Stimulated activated CD8-positive, alpha-beta memory T cell treated with anti-CD3 and anti-CD28 coated beads, Interleukin-12 subunit alpha, Interleukin-12 subunit beta, amount 100 ng/mL, for 4 hours (primary cell): Measurements from ENCODE around the gene RNF11.
"Not testable (repeated sequence)": the region's sequence is repeated elsewhere in the genome, so short reads cannot be mapped to it uniquely, and the experiment has no call there.

Experiments
- DNase-seq: peaks from one replicate; pipeline ENCODE4 v3.0.0-alpha.2; 2020; ENCODE audit warnings: low read depth

Gene RNF11, protein sequence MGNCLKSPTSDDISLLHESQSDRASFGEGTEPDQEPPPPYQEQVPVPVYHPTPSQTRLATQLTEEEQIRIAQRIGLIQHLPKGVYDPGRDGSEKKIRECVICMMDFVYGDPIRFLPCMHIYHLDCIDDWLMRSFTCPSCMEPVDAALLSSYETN

DNA sequence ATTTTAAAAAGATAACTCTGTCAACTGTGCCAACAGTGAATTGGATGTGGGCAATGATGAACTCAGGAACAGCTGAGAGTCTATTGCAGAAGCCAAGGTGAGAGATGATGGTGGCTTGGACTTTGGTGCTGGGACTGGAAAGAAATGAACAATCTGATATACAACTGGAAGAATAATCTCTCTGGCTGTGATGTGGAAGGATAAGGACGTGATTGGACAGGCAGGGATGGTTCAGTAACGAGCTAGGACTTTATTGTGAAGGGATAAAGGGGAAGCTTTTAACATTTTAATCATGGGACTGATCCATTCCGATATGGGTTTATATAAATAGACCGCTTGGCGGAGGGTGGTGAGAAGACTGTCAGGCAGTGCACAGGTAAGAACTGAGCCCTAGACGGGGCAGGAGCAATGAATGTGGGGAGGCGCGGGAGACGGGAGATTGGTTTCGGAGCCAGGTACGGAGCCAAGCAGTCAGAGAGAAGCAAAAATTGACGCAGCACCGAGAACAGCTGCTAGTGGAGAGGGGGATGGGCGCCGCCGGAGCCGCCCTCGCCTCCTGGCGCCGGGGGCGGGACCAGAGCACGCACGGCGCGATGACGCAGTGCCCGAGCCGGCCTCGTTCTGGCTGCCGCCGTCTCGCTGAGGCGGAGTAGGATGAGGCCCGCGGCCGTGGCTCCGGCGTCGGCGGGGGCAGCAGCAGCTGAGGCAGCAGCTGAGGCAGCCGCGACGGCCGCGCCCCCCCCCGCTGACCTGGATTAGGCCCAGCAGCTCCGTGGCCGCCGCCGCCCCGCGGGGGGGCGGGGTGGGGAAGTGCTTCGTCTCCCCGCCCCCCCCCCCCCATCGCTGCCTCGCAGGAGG, at the start of gene RNF11:
Gene RNF11, plus strand, starts transcription at position 601 of the 858 bp plus-strand sequence. CDS start 484 bp downstream, outside the sequence.
- peak; percentile 90 for DNase-seq

DNA sequence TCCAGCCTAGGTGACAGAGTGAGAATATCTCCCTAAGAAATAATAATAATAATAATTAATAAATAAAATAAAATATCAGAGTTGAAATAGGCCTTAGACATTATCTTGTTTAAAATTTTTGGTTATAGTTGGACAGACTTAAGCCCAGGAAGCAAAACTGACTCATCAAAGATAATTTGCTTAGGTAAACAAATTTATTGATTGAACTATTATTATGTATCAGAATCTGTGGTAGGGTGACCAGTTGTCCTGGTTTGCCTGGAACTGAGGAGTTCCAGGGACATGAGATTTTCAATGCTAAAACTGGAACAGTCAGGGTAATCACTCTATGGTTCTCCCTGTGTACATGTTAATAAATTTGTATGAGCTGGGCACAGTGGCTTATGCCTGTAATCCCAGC, 47.8 kb upstream of the RNF11 start:
- DNase-seq, result no peak

DNA sequence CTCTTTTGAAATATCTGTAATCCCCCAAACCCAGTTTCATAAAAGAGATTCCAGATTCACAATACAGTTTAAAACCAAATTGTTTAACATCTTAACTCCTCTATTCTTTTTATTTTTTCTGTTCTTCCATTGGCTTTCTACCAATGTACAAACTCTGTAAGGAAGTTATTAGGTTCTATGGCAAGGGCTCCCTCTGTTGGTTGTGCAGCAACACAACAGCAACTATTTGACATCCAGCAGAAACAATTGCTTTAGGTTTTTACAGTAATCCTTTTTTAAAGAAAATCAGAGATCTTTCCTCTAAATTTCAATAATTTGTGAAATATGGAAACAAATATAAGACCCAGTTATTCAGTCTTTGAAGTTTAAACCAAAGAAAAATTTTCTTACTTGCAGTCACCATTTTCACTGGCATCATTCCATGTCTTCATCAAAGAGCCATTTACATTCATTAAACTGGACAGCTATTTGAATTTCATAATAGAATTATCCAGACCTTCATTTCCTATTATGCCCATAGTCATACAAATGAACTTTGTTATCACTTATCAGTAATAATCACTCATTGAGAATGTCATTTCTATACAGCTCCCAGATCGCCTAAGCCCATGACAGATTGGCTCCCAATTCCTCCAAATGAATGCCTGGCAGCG, 46.5 kb upstream of the RNF11 start:
- no peak for DNase-seq

DNA sequence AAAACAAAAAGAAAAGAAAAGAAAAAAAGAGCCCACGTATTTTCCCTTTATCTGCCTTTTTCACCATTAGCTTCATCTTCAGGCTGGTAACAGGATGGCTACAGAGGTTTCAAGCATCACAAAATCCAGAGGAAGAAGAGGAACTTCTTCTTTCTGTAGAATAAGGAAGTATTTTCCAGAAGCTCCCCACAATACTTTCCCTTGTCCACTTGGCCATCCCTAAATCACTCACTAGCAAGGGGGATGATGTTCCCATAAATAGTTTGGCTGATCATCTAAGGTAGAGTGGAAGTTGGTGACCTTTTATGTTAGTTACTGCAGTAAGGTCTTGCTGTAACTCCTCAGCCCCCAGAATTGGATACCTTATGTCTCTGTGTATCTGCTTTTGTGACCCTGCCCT, 45.1 kb upstream of the RNF11 start:
- DNase-seq, result no peak

DNA sequence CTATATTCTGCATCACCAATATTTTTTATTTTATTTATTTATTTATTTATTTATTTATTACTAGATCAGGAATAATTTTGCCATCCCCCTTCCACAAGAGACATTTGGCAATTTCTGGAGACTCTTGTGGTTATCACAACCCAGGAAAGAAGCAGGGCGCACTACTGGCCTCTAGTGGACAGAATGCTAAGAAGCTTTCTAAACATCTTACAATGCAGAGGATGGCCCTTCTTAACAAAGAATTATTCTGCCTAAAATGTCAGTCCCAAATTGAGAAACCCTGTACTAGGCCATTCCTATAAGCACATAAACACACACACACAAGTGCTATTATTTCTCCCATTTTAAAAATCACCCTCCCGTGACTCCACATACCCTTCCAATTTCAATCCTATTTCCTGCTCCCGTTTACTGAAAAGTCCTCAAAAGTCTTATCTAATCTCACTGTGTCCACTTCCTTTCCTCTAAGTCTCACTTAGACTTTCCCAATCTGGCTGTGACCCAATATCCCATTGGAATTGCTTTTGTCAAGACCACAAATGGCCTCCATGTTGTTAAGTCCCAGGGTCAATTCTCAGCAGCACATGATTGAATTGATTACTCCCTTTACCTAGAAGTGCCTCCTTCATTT, 43.7 kb upstream of the RNF11 start:
- DNase-seq, result peak; percentile 3

DNA sequence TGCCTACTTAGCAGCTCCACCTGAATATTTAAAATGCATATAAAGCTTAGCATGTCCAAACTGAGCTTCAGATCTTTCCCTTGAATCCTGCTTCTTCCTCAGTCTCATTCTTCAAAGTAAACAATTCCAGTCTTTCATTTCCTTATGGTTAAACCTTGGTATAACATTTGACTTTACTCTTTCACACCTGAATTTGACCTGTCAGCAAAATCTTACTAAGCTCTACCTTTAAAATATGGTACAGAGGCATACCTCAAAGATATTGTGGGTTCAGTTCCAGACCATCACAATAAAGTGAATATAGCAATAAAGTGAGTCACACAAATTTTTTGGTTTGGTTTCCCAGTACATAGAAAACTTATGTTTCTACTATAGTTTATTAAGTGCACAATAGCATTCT, 42.5 kb upstream of the RNF11 start:
- DNase-seq, result no peak

DNA sequence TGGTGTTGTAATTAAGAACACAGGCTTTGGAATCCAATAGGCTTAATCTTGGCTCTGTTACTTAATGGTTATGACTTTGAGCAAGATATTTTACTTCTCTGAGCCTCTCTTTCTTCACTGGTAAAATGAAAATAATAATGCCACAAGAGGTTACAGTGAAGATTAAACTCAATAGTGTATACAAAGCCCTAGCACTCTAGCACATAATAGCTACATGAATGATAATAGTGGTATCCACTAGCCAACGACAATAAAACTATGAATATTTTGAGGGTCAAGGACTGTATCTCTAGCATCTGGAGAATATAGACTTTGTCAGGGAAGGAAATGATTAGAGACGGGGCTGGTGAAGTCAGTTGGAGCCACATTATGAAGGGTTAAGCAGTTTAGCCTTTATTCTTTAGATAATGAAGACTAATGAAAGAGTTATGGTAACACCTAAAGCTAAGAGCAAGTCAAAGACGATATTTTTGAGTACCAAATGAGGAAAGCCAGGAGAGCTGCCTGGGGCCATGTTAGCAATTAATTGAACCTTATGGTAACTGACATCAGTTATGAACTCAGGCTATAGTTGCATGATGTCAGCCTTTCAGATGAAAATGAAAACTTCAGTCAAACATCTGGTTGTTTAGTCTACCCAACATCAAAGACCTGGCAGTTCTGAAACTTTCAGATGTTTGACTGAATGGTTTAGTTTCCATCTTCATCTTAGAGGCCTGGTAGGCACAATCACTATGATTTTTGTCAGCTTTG, 32.8 kb upstream of the RNF11 start:
- DNase-seq, result no peak

DNA sequence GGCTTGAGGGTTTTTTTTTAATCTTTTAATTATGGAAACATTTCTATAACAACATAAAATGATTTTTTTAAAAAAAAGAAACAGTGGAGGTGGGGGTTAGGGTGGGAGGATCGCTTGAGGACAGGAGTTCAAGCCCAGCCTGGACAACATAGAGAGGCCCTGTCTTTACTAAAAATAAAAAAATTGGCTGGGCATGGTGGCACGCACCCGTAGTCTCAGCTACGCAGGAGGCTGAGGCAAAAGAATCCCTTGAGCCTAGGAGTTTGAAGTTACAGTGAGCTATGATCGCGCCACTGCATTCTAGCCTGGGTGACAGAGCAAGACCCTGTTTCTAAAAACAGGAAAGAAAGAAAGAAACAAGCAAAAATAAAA, 32.2 kb upstream of the RNF11 start:
- no peak for DNase-seq

DNA sequence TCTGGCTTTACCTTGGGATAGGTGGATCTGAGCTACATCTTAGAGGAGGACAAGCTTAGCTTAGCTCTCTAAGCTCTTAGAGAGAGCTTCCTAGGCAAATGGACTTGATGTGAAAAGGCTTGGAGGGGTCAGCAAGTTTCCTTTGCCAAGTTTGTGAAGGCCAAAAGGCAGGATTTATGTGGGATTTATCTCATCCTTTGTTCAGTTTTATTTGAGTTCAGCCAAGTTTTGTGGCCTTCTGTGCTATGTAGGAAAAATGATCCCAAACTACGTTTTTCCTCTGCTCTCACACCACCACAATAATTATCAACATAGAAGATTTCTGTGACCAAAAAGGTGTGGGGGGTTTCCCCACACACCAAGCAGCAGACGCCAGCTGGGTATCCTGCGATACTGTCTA, 26.0 kb upstream of the RNF11 start:
- no peak for DNase-seq

DNA sequence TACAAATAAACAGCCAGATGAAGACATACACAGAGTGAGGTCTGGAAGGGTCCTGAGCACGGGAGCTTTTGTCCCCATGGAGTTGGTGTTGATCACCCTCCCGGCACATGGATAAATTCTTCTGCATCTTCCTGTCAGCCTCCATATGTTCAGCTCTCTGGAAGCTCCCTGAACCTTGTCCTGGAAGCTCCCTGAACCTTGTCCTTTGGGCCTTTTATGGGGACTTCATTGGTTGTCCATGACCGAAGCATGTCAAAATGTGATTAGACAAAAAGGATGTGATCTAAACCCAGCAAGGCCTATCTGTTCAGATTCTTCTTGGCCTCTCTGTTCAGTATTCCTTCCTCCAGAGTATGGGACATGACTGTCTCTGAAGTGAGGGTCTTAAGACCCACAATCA, 25.4 kb upstream of the RNF11 start:
- no peak for DNase-seq

DNA sequence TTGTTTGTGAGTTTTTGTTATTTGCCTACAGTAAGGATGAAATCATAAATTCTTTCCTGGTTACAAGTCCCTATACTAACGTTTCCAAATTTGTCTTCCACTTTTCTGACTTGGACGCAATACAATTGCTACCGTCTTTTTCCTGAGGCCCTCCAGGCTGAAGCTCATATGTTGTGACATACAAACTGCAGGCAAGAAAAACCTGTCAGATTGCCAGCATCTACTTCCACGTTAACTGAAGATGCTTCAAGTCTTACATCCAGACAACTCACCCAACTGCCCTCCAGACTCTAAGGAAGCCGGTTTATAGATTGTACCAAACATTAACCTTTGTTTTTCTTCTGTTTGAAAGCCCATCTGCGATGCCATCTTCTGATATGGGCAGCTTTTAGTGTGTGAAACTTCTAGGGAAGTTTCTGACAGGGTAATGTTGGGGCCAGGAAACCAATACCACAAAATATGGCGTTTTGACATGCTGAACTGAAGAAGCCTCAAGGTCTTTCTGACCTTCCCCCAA, 21.4 kb upstream of the RNF11 start:
- DNase-seq, result no peak

DNA sequence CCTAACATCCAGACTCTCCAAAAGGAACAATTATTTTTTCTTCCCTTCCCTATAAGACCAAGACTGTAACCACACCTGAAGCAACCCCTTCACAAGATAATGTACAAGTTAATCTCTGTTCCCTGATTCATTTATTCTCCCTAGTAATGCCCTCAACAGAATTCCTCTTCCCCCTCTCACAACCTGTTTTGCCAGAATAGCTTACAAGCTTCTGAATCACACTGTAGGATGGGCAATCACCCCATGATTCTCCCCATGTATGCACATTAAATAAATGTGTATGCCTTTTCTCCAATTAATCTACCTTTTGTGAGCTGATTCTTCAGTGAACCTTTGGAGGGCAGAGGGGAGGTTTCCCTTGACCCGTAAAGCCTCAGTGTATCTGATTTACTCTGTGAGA, 20.9 kb upstream of the RNF11 start:
- DNase-seq, result no peak

DNA sequence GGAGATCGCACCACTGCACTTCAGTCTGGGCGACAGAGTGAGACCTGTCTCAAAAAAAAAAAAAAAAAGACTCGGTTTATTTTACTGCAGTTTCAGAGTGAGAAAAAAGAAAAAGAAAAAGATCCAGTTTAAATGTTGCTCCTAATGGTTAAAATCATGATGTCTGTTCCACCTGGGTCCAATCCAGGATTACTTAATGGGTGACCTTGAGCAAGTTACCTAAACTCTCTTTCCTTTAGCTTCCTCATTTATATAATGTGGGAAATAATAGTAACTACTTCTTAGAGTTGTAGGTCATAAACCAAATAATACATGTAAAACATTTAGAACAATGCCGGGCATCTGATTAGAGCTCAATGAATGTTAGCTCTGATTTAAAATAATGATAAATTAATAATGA, 19.4 kb upstream of the RNF11 start:
- no peak for DNase-seq

DNA sequence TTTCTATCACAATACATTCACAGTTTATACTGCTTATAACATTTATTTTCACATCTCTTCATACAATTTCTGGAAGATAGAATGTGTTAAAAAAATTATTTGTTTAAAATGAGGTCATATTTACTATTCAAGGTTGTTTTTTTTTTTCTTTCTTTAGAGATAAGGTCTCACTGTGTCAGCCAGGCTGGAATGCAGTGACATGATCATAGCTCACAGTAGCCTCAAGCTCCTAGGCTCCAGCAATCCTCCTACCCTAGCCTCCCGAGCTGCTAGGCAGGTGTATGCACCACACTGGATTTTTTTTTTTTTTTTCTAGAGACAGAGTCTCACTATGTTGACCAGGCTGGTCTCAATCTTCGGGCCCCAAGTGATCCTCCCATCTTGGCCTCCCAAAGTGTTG, 19.0 kb upstream of the RNF11 start:
- no peak for DNase-seq

DNA sequence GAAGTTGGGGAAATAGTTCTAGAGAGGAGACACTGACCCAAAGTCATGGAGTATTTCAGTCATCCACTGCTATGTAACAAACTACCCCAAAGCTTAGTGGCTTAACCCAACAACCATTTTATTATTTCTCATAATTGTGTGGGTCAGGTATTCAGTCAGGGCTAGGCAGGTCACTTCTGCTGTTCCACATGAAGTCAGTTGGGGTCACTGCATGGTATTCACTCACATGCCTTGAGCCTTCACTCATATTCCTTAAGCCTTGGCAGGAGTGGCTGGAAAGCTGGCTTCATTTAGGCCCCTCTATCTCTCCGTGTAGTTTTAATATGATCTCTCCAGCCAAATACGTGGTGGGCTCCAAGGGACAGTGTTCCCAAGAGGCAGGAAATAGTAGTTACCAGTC, 17.5 kb upstream of the RNF11 start:
- DNase-seq, result no peak

DNA sequence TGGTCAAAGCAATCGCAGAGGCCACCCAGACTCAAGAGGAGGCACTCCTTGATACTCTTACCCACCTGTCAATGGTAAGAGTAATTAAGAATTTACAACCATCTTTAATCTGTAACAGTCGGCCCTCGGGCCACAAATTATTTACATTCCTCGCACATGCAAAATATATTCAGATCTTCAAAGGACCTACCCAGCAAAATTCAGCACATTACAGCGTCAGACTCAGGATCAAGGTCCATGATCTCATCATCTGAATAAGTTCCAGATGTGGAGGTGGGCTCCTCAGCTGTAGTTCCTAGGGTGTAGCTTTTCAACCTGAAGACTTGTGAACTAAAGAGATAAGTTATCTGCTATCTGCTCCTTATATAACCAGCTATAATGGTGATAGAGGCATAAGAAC, 17.1 kb upstream of the RNF11 start:
- DNase-seq, result no peak

DNA sequence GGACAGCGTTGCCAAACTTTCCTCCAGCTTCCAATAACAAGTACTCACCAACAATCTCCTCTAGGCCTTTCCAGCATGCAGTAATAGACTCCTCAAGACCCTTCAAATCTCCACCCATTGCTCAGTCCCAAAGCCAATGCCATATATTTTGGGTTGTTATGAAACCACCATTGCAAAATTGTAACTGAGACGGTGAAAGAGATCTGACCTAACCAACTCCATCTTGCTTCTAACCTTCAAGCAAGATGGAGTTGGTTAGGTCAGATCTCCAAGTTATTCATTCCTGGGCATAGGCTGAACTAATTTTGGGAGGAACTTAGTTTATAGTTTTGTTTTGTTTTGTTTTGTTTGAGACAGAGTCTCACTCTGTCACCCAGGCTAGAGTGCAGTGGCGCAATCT, 14.5 kb upstream of the RNF11 start:
- DNase-seq, result not testable (repeated sequence)

DNA sequence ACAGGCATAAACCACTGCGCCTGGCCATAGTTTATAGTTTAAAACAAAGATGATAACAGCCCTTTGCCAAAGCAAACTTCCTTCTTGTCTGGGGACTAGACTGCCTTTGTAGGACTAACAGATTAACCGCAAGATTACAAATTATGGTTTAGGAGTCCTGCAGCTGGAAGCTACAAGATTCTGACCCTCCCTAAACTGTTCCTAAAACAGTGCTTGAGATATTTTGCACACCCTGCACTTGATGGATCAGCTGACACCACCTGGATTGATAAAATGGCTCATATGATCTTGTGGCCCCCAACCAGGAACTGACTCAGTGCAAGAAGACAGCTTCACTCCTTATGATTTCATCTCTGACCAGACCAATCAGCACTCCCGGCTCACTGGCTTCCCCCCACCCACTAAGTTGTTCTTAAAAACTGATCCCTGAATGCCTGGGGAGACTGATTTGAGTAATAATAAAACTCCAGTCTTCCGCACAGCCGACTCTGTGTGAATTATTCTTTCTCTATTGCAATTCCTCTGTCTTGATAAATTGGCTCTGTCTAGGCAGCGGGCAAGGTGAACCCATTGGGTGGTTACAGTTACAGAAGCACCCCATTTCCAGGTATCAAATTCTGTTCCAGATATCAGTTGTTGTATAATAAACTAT, 13.8 kb upstream of the RNF11 start:
- DNase-seq, result no peak

DNA sequence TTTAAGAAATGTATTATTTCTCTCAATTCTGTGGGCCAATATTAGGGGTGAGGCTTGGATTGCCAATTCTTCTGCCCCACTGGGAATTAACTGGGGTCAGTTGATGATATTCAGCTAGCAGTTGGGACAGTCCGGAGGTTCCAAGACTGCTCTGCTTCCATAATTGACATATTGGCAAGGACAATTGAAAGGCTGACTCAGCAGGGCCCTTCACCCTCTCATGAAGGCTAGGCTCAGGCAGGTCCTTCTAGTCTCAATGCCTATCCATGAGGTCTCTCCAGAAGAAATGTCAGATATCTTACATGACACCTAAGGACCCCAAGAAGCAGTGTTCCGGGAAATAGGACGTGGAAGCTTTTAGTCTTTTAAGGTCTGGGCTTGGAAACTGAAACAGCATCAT, 13.3 kb upstream of the RNF11 start:
- DNase-seq, result no peak

DNA sequence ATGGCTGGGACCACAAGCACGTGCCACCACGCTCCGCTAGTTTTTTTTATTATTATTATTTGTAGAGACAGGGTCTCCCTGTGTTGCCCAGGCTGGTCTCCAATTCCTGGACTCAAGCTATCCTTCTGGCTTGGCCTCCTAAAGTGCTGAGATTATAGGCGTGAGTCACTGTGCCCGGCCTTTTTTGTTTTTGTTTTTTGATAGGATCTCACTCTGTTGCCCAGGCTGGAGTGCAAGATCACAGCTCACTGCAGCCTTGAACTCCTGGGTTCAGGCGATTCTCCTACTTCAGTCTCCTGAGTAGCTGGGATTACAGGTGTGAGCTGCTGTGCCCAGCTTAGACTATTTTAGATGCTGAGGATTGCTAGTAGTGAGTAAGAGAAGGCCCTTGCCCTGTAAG, 11.8 kb upstream of the RNF11 start:
- no peak for DNase-seq

DNA sequence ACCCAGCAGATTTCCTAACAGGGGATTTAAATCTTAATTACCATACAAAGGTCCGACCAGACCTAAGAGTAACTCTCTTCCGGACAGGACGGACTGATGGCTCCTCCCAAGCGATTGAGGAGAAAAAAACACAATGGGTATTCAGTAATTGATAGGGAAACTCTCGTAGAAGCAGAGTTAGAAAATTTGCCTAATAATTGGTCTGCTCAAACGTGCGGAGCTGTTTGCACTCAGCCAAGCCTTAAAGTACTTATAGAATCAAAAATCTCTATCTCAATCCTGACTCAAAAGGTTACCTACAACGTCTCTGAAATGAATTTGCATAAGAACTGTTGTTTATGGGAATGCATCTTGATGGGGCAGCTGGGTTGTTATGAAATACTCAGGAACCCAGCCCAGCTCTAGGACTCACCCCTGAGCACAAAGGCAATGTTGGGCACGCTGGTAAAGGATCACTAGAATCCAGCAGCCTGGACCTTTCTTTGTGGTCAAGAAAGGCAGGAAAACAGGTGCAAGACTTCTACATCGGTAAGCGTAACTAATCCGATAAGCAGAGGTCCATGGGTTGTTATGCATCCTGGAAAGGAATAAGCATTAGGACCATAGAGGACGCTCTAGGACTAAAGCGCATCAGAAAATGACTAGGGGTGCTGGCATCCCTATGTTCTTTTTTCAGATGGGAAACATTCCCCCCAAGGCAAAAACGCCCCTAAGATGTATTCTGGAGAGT, 8.7 kb upstream of the RNF11 start:
- not testable (repeated sequence) for DNase-seq
